ENCODE data around the gene ZNF148. TPM values are rescaled to one million over a fixed set of nuclear protein-coding genes. Genes with fewer than 3 reads are reported as not detected.

Gene ZNF148
- polyA plus RNA-seq, 3 donors, result 6.5 to 48.4 (median 34.1) TPM

DNA sequence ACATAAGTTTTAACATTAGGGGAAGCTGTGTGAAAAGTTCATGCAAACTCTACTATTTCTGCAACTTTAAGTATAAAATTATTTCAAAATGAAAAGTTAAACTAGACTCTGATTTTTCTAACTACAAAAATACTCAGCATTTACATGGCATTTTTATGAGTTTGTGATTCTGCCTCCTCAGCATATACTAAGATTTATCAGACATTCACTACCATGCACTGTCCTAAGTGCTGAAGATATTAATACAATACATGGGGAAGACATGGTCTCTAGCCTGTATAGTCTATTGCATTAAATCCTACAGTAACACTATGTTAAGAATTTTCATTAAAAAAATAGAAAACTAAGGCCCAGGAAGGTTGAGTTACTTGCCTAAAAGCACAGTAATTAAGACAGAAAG is 80.7 kb downstream of the ZNF148 start:
- Histone ChIP-seq H3K27ac (ENCODE audit: low read depth in 1 of 2, low read length in 2 of 2) (no peak overlapping the region), H3K79me2 (ENCODE audit: insufficient read depth, low read length) (peaks cover 47% of the 10 kb centered on the region), H4K20me1 (ENCODE audit: insufficient read depth, low read length) (peaks cover 95% of the 10 kb centered on the region), H3K9me3 (replicated peaks in 1 of 2; ENCODE audit: control insufficient read depth in 1 of 2, insufficient read depth in 1 of 2, low read length in 2 of 2) (no peaks in the 10 kb centered on the region), H3K4me3 (replicated peaks in 1 of 3; ENCODE audit: low read depth in 2 of 3, low read length in 3 of 3) (no peak overlapping the region), H3K27me3 (ENCODE audit: control insufficient read depth in 2 of 2, insufficient read depth in 2 of 2, low read length in 2 of 2) (no peaks in the 10 kb centered on the region), H3K4me1 (ENCODE audit: control insufficient read depth in 1 of 2, insufficient read depth in 2 of 2, low read length in 2 of 2) (peaks cover 0 to 7% of the 10 kb centered on the region in 2 donors), H3K4me2 (replicated peaks; ENCODE audit: extremely low read depth, low read length, poor library complexity, severe bottlenecking) (no peak overlapping the region), H2AFZ (ENCODE audit: insufficient read depth, low read depth, low read length, poor library complexity, severe bottlenecking) (no peak overlapping the region), H3K36me3 (replicated peaks in 1 of 2; ENCODE audit: control insufficient read depth in 1 of 2, insufficient read depth in 2 of 2, low read length in 2 of 2) (peaks cover 5 to 20% of the 10 kb centered on the region in 2 donors), H3K9ac (ENCODE audit: insufficient read depth, low read length, poor library complexity, severe bottlenecking) (no peak overlapping the region)
- no peaks in the 10 kb centered on the region for H3K9me3 Mint-ChIP-seq
- peaks cover 20% of the 10 kb centered on the region for H3K4me1 Mint-ChIP-seq
- intact Hi-C loops (cut with micrococcal nuclease), result no loop called here
- H3K27me3 Mint-ChIP-seq (ENCODE audit: low read depth in 3 of 3), result no peaks in the 10 kb centered on the region
- peaks cover 25 to 26% of the 10 kb centered on the region in 2 donors for H3K36me3 Mint-ChIP-seq
- no peak overlapping the region for H3K27ac Mint-ChIP-seq
- no peak overlapping the region for H3K4me3 Mint-ChIP-seq
- no peak for DNase-seq
- TF ChIP-seq, protein P1, sequence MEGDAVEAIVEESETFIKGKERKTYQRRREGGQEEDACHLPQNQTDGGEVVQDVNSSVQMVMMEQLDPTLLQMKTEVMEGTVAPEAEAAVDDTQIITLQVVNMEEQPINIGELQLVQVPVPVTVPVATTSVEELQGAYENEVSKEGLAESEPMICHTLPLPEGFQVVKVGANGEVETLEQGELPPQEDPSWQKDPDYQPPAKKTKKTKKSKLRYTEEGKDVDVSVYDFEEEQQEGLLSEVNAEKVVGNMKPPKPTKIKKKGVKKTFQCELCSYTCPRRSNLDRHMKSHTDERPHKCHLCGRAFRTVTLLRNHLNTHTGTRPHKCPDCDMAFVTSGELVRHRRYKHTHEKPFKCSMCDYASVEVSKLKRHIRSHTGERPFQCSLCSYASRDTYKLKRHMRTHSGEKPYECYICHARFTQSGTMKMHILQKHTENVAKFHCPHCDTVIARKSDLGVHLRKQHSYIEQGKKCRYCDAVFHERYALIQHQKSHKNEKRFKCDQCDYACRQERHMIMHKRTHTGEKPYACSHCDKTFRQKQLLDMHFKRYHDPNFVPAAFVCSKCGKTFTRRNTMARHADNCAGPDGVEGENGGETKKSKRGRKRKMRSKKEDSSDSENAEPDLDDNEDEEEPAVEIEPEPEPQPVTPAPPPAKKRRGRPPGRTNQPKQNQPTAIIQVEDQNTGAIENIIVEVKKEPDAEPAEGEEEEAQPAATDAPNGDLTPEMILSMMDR (IDR thresholded peaks at IDR 0.05), result no peak

DNA sequence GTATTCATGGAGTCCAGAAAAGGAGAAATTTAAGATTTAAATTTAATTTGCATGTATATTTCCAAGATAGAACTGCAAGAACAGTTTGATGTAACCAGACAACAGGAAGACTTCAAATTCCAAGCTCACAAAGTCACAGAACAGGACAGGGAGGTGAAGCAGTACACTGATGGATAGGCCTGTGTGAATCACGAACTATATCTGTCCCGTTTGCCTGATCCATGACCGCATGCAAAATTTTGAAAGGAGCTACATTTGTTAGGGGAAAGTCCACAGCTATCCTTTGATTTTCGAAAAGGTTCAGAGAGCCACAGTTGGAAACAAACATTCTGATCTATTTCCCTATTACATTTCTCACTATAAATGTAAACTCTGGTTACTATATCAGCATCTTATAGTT is 83.1 kb downstream of the ZNF148 start:
- no peak overlapping the region for H3K9ac ChIP-seq (ENCODE audit: insufficient read depth, low read length, poor library complexity, severe bottlenecking)
- H3K4me3 Mint-ChIP-seq, result no peak overlapping the region
- H3K36me3 Mint-ChIP-seq, result peaks cover 41% of the 10 kb centered on the region in 2 donors

More for the DNA sequence above, 83.1 kb downstream of the ZNF148 start:
- Histone ChIP-seq H3K27ac (ENCODE audit: low read depth in 1 of 2, low read length in 2 of 2) (no peak overlapping the region), H3K79me2 (ENCODE audit: insufficient read depth, low read length) (peaks cover 33% of the 10 kb centered on the region), H3K9me3 (replicated peaks in 1 of 2; ENCODE audit: control insufficient read depth in 1 of 2, insufficient read depth in 1 of 2, low read length in 2 of 2) (no peaks in the 10 kb centered on the region), H4K20me1 (ENCODE audit: insufficient read depth, low read length) (peaks cover 97% of the 10 kb centered on the region), H3K27me3 (ENCODE audit: control insufficient read depth in 2 of 2, insufficient read depth in 2 of 2, low read length in 2 of 2) (no peaks in the 10 kb centered on the region), H2AFZ (ENCODE audit: insufficient read depth, low read depth, low read length, poor library complexity, severe bottlenecking) (no peak overlapping the region), H3K36me3 (replicated peaks in 1 of 2; ENCODE audit: control insufficient read depth in 1 of 2, insufficient read depth in 2 of 2, low read length in 2 of 2) (peaks cover 18 to 36% of the 10 kb centered on the region in 2 donors), H3K4me3 (replicated peaks in 1 of 3; ENCODE audit: low read depth in 2 of 3, low read length in 3 of 3) (no peak overlapping the region), H3K4me1 (ENCODE audit: control insufficient read depth in 1 of 2, insufficient read depth in 2 of 2, low read length in 2 of 2) (peaks cover 0 to 10% of the 10 kb centered on the region in 2 donors), H3K4me2 (replicated peaks; ENCODE audit: extremely low read depth, low read length, poor library complexity, severe bottlenecking) (no peak overlapping the region)
- WGBS (ENCODE audit: insufficient coverage), result no CpG with 5 or more reads among the region's 4 CpGs
- TF ChIP-seq, protein P1 (IDR thresholded peaks at IDR 0.05), result no peak
- Mint-ChIP-seq H3K9me3 (no peaks in the 10 kb centered on the region), H3K4me1 (peaks cover 22% of the 10 kb centered on the region), H3K27ac (no peak overlapping the region), H3K27me3 (ENCODE audit: low read depth in 3 of 3) (no peaks in the 10 kb centered on the region)
- intact Hi-C loops (cut with micrococcal nuclease), result no loop called here
- DNase-seq, result no peak
